MG63 (cell line): ENCODE results near the gene MEGF8. TPM values are rescaled to one million over a fixed set of nuclear protein-coding genes. Genes with fewer than 3 reads are reported as not detected.
"Not testable (repeated sequence)": the region's sequence is repeated elsewhere in the genome, so short reads cannot be mapped to it uniquely, and the experiment has no call there.

Experiments used
- DNase-seq: peaks from one replicate; pipeline ENCODE4 v3.0.0-alpha.2; 2020
- H3K27me3 ChIP-seq: fragments of 250-450 bp; sonication (Bioruptor Pico); 2 replicates; pipeline ENCODE4 v1.5.1; 2020; ENCODE audit warnings: mild to moderate bottlenecking, moderate library complexity
- H3K36me3 ChIP-seq: fragments of 250-450 bp; sonication (Bioruptor Pico); 2 replicates; pipeline ENCODE4 v1.5.1; 2020; ENCODE audit warnings: mild to moderate bottlenecking, moderate library complexity
- H3K4me3 ChIP-seq: fragments of 250-450 bp; sonication (Bioruptor Pico); 2 replicates; pipeline ENCODE4 v1.5.1; 2020; ENCODE audit warnings: mild to moderate bottlenecking, moderate library complexity
- H3K9me3 ChIP-seq: fragments of 250-450 bp; sonication (Bioruptor Pico); 2 replicates; pipeline ENCODE4 v1.5.1; 2020; ENCODE audit warnings: mild to moderate bottlenecking, moderate library complexity
- total RNA-seq: library from RNA; depleted of rRNA; stranded (reverse); fragments of >200 nt; shearing (Covaris generic); gene quantifications from 2 replicates; pipeline ENCODE4 v1.2.3, GENCODE V29; 2014; ENCODE audit warnings: low replicate concordance

Gene MEGF8
- total RNA-seq, 1 experiment from 2014 or later, result 26.7 TPM

DNA sequence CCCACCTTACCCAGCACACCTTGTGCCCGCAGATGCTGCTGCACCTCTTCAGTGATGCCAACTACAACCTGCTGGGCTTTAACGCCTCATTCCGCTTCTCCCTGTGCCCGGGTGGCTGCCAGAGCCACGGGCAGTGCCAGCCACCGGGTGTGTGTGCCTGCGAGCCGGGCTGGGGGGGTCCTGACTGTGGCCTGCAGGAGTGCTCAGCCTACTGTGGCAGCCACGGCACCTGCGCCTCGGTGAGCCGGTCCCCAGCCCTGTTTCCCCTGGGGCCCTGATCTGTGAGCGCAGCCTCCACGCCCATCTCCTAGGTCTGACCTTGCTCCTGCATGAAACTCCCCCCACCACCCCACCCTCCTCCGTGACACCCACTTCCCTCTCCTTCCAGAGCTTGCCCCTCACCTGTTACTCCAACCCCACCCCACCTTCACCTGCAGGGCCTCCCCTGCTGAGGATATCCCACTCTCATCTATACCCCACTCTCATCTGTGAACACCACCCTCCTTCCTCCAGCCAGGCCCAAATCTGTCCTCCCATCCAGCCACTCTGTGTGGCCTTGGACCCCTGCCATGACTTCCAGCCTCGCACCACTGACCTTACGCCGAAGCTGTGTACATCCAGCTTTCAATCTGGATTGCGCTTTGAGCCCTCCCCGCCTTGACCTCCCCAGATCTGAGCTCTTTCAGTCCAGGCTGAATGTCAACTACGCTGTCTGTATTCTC lies 8.7 kb downstream of the MEGF8 start:
- Histone ChIP-seq H3K9me3 (no peaks in the 10 kb centered on the region), H3K27me3 (no peaks in the 10 kb centered on the region), H3K4me3 (no peak overlapping the region), H3K36me3 (peaks cover 11% of the 10 kb centered on the region)
- no peak for DNase-seq

- no peak for DNase-seq
- Histone ChIP-seq H3K36me3 (peaks cover 14% of the 10 kb centered on the region), H3K4me3 (no peak overlapping the region), H3K27me3 (no peaks in the 10 kb centered on the region), H3K9me3 (no peaks in the 10 kb centered on the region)
Measured at GRCh38 chr19:42334697-42335373, 9.4 kb downstream of the MEGF8 start.

- DNase-seq, result no peak
- Histone ChIP-seq H3K9me3 (no peaks in the 10 kb centered on the region), H3K4me3 (no peak overlapping the region), H3K36me3 (peaks cover 15% of the 10 kb centered on the region), H3K27me3 (no peaks in the 10 kb centered on the region)
Measured at GRCh38 chr19:42335374-42335936, 10.0 kb downstream of the MEGF8 start.

GRCh38 chr19:42335971-42336370 lies 10.5 kb downstream of the MEGF8 start:
- H3K27me3 ChIP-seq, result no peaks in the 10 kb centered on the region
- H3K9me3 ChIP-seq, result no peaks in the 10 kb centered on the region

GRCh38 chr19:42339126-42339860 lies 13.9 kb downstream of the MEGF8 start:
- DNase-seq, H3K9me3 ChIP-seq, H3K4me3 ChIP-seq, H3K27me3 ChIP-seq: not testable (repeated sequence)
- H3K36me3 ChIP-seq, result peaks cover 23% of the 10 kb centered on the region

More at GRCh38 chr19:42335971-42336370, 10.5 kb downstream of the MEGF8 start:
- DNase-seq, result no peak
- Histone ChIP-seq H3K36me3 (peaks cover 18% of the 10 kb centered on the region), H3K4me3 (no peak overlapping the region)

GRCh38 chr19:42339922-42340321 lies 14.5 kb downstream of the MEGF8 start:
- not testable (repeated sequence) for DNase-seq, H3K4me3 ChIP-seq, H3K27me3 ChIP-seq, H3K9me3 ChIP-seq
- H3K36me3 ChIP-seq, result peaks cover 24% of the 10 kb centered on the region

DNA sequence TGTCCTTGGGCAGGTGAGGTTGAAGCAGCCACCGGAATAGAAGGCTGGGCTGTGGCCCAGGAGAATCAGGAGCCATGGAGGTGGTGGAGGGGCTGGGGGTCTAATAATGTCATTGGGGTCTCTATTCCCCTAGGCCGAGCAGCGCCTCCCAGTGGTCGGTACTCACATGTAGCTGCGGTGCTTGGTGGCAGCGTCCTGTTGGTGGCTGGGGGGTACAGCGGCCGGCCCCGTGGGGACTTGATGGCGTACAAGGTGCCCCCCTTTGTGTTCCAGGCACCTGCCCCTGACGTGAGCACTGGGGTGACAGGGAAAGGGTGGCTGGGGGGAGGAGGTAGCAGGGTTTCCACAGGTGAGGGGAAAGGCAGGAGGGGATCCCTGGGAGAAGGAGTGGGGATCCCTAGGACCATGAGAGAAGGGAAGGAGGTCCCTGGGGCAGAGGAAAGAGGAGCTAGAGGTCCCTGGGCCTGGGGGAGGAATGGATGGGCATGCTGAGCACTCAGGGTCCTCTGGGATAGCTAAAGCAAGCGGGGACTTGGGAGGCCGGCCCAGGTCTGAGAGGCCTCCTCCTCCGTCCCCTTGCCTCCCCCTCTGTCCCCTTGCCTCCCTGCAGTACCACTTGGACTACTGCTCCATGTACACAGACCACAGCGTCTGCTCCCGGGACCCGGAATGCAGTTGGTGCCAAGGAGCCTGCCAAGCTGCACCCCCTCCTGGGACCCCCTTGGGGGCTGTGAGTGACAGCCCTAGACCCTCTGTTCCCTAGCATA lies 18.1 kb downstream of the MEGF8 start:
- Histone ChIP-seq H3K27me3 (no peaks in the 10 kb centered on the region), H3K4me3 (no peak overlapping the region), H3K9me3 (no peaks in the 10 kb centered on the region), H3K36me3 (peaks cover 24% of the 10 kb centered on the region)
- DNase-seq, result no peak

- Histone ChIP-seq H3K27me3 (no peaks in the 10 kb centered on the region), H3K4me3 (no peak overlapping the region), H3K9me3 (no peaks in the 10 kb centered on the region), H3K36me3 (peaks cover 25% of the 10 kb centered on the region)
- no peak for DNase-seq
Measured at GRCh38 chr19:42344336-42344893, 19.0 kb downstream of the MEGF8 start.

DNA sequence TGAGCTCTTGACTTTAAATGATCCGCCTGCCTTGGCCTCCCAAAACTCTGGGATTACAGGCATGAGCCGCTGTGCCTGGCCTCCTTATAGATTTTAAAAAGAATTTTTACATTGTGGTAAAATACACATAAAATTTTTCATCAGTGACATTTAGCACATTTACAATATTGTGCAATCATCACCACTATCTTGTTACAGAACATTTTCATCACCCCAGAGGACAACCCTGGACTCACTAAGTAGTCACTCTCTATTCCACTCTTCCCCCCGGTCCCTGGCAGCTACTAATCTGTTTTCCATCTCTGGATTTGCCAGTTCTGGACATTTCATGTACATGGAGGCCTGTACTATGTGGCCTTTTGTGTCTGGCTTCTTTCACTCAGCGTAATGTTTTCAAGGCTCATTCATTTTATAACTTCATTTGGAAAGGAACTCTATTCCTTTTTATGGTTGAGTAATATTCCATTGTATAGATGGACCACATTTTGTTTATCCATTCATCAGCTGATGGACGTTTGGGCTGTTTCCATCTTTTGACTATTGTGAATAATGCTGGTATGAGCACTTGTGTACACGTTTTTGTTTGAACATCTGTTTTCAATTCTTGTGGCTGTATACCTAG lies 19.9 kb downstream of the MEGF8 start:
- no peak overlapping the region for H3K4me3 ChIP-seq
- H3K27me3 ChIP-seq, result no peaks in the 10 kb centered on the region
- peaks cover 23% of the 10 kb centered on the region for H3K36me3 ChIP-seq
- H3K9me3 ChIP-seq, result no peaks in the 10 kb centered on the region
- no peak for DNase-seq

DNA sequence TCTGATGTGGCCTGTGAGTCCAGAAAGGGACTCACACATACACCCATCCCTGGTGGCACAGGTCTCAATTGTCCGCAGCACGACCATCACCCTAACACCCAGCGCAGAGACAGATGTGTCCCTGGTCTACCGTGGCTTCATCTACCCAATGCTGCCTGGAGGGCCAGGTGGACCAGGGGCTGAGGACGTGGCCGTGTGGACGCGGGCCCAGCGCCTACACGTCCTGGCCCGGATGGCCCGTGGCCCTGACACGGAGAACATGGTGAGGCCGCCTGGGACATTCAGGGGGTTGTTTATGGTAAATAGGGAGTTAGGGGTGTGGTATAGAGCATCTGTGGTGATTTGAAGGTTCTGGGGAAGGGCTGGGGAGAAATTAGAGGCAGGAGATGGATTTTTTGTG lies 22.8 kb downstream of the MEGF8 start:
- Histone ChIP-seq H3K9me3 (no peaks in the 10 kb centered on the region), H3K4me3 (no peak overlapping the region), H3K27me3 (no peaks in the 10 kb centered on the region), H3K36me3 (peaks cover 18% of the 10 kb centered on the region)
- DNase-seq, result no peak

DNA sequence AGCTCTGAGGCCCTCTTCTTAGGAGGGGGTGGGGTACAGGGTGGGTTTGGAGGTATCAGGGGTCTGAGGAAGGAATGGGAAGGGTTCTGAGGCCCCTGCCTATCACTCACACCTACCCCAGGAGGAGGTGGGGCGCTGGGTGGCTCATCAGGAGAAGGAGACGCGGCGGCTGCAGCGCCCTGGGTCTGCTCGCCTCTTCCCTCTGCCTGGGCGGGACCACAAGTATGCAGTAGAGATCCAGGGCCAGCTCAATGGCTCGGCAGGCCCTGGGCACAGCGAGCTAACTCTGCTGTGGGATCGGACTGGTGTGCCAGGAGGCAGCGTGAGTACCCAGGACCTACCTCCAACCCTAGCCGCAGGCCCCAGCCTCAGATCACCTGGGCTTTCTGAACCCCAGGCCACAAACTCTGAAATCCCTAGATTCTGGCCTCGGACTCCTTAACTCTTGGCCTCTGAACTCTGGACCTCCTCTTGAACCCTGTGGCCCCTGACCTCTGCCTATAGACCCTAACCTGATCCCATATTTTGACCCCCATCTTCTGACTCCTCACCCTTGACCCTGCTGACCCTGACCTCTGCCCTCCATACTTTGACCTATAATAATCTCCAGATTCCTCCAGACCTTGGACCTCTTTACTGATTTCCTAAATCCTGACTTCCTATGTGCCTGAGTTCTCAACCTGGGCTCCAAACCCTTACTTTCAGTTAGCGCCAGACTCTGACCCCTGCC lies 24.1 kb downstream of the MEGF8 start:
- Histone ChIP-seq H3K4me3 (no peak overlapping the region), H3K9me3 (no peaks in the 10 kb centered on the region), H3K36me3 (peaks cover 19% of the 10 kb centered on the region), H3K27me3 (no peaks in the 10 kb centered on the region)
- no peak for DNase-seq

GRCh38 chr19:42350417-42350816 lies 25.0 kb downstream of the MEGF8 start:
- H3K4me3 ChIP-seq, result no peak overlapping the region
- DNase-seq, result no peak
- H3K36me3 ChIP-seq, result peaks cover 16% of the 10 kb centered on the region
- no peaks in the 10 kb centered on the region for H3K9me3 ChIP-seq
- no peaks in the 10 kb centered on the region for H3K27me3 ChIP-seq

DNA sequence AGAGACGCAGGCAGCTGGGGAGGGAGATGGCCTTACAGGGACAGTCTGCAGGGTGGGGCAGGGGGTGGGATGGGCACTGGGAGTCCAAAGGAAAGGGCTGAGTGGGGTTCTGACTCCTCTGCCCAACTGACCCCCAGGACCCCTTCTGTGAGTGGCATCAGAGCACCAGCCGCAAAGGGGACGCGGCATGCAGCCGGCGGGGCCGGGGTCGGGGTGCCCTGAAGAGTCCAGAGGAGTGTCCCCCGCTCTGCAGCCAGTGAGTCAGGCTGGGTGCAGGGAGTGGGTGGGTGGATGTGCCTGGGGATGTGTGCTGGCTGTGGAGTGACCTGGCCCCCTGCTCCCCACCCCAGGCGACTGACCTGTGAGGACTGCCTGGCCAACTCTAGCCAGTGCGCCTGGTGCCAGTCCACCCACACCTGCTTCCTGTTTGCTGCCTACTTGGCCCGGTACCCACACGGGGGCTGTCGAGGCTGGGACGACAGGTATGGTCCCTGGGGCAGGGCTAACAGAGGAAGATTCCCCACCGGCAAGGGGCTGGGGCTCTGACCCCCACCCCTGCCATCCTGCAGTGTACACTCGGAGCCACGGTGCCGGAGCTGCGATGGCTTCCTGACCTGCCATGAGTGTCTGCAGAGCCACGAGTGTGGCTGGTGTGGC lies 25.8 kb downstream of the MEGF8 start:
- no peaks in the 10 kb centered on the region for H3K27me3 ChIP-seq
- no peak overlapping the region for H3K4me3 ChIP-seq
- H3K9me3 ChIP-seq, result no peaks in the 10 kb centered on the region
- no peak for DNase-seq
- H3K36me3 ChIP-seq, result peaks cover 12% of the 10 kb centered on the region

DNA sequence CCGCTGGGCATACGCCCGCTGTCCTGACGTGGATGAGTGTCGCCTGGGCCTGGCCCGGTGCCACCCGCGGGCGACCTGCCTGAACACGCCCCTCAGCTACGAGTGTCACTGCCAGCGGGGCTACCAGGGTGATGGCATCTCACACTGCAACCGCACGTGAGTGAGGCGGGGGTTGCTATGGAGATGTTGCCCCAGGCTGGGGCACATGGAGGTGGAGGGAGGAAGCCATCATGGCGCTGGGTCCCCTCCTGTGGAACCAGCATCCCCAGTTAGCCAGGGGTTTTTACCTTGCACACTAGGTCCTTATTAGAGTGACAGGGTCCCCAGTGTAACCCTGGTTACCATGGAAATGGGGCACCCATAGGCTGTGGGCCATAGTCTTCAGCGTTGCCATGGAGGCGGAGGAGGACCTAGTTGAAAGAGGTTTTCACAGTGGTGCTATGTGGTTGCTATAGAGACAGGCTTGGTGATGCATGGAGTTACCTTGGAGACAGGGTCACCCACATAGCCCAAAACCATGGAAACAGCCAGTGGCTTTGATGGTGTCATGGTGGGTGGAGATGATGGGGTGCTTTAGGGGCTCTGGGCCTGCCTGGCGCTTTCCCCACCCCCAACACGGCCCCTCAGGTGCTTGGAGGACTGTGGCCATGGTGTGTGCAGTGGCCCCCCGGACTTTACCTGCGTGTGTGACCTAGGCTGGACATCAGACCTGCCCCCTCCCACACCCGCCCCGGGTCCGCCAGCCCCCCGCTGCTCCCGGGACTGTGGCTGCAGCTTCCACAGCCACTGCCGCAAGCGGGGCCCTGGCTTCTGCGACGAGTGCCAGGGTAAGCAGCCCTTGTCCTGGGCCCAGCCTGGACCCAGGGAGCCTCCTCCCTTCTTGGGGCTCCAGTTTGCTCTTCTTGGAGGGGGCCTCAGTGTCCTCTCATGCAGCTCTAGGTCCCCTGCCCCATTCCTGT lies 27.1 kb downstream of the MEGF8 start:
- Histone ChIP-seq H3K4me3 (no peak overlapping the region), H3K9me3 (no peaks in the 10 kb centered on the region), H3K27me3 (no peaks in the 10 kb centered on the region), H3K36me3 (peaks cover 12% of the 10 kb centered on the region)
- DNase-seq, result no peak
